GM23338 (cell line): ENCODE measurements around the gene PROX1. TPM values are rescaled to one million over a fixed set of nuclear protein-coding genes. Genes with fewer than 3 reads are reported as not detected.

Source experiments
- ATAC-seq: fragments of 200-7000 bp; cut with Tn5 transposase; 3 replicates; pipeline ENCODE4 v1.9.1; 2020
- DNase-seq: peaks from one replicate; pipeline ENCODE4 v3.0.0-alpha.2; 2015; ENCODE audit warnings: low spot score
- H2AFZ ChIP-seq: fragments of 200-600 bp; sonication (generic); 2 replicates; pipeline ENCODE4 v1.8.0; 2016; ENCODE audit warnings: antibody characterized with exemption, mild to moderate bottlenecking, moderate library complexity
- H3F3A ChIP-seq: fragments of 200-600 bp; sonication (generic); replicated peaks from 2 replicates; pipeline ENCODE4 v1.8.0; 2017; ENCODE audit warnings: antibody characterized with exemption, mixed run types, low read depth
- H3K27ac ChIP-seq: fragments of 200-600 bp; sonication (generic); 2 replicates; pipeline ENCODE4 v1.6.1; 2016; ENCODE audit warnings: low read depth
- H3K27me3 ChIP-seq: fragments of 200-600 bp; sonication (generic); 2 replicates; pipeline ENCODE4 v1.8.0; 2016; ENCODE audit warnings: mild to moderate bottlenecking, mixed run types, moderate library complexity; ENCODE audit not compliant: insufficient read depth
- H3K36me3 ChIP-seq: fragments of 200-600 bp; sonication (generic); 2 replicates; pipeline ENCODE4 v1.8.0; 2016; ENCODE audit warnings: mild to moderate bottlenecking; ENCODE audit not compliant: insufficient read depth
- H3K4me1 ChIP-seq: fragments of 200-600 bp; sonication (generic); 2 replicates; pipeline ENCODE4 v1.8.0; 2016; ENCODE audit warnings: mild to moderate bottlenecking, moderate library complexity; ENCODE audit not compliant: insufficient read depth
- H3K4me2 ChIP-seq: fragments of 200-600 bp; sonication (generic); 2 replicates; pipeline ENCODE4 v1.7.1; 2017; ENCODE audit warnings: mixed run types
- H3K4me3 ChIP-seq: fragments of 200-600 bp; sonication (generic); 2 replicates; pipeline ENCODE4 v1.6.1; 2016; ENCODE audit warnings: mixed run types
- H3K79me2 ChIP-seq: fragments of 200-600 bp; sonication (generic); replicated peaks from 2 replicates; pipeline ENCODE4 v1.8.0; 2017; ENCODE audit warnings: mild to moderate bottlenecking; ENCODE audit not compliant: insufficient read depth
- H3K9me2 ChIP-seq: fragments of 200-600 bp; sonication (generic); 2 replicates; pipeline ENCODE4 v1.8.0; 2017; ENCODE audit not compliant: insufficient read depth
- H4K20me1 ChIP-seq: fragments of 200-600 bp; sonication (generic); replicated peaks from 2 replicates; pipeline ENCODE4 v1.8.0; 2017; ENCODE audit warnings: mild to moderate bottlenecking; ENCODE audit not compliant: insufficient read depth
- H3K27ac Mint-ChIP-seq: 2 replicates; pipeline ENCODE4 v1.8.0; 2020; ENCODE audit warnings: inconsistent platforms, mild to moderate bottlenecking, moderate library complexity, mixed read lengths
- H3K27me3 Mint-ChIP-seq: 3 replicates; pipeline ENCODE4 v1.8.0; 2022; ENCODE audit warnings: low read depth, mild to moderate bottlenecking, moderate library complexity, mixed read lengths, inconsistent platforms; ENCODE audit not compliant: insufficient read depth, poor library complexity
- H3K36me3 Mint-ChIP-seq: 3 replicates; pipeline ENCODE4 v1.8.0; 2021; ENCODE audit warnings: low read depth, mild to moderate bottlenecking, inconsistent platforms, moderate library complexity, mixed read lengths
- H3K4me1 Mint-ChIP-seq: 3 replicates; pipeline ENCODE4 v1.8.0; 2020; ENCODE audit warnings: mild to moderate bottlenecking, inconsistent platforms, mixed read lengths
- H3K4me3 Mint-ChIP-seq: 3 replicates; pipeline ENCODE4 v1.8.0; 2021; ENCODE audit warnings: moderate library complexity, mild to moderate bottlenecking, inconsistent platforms, mixed read lengths
- H3K9me3 Mint-ChIP-seq: 3 replicates; pipeline ENCODE4 v1.8.0; 2020; ENCODE audit warnings: moderate library complexity, mild to moderate bottlenecking, inconsistent platforms, mixed read lengths
- CREB1 ChIP-seq: fragments of 250-450 bp; sonication (Bioruptor Pico); IDR thresholded peaks from 2 replicates; pipeline ENCODE4 v1.5.0; 2020; ENCODE audit warnings: low read depth, mild to moderate bottlenecking, moderate library complexity
- CTCF ChIP-seq, 2 experiments: fragments of 200-600 bp in 1 of 2; sonication (generic) in 1 of 2; conservative IDR thresholded peaks; 2 replicates each; pipeline versions ENCODE4 v1.5.1 to v1.6.1; 2016 to 2017; ENCODE audit warnings: antibody characterized with exemption in 2 of 2, low read depth in 2 of 2, mild to moderate bottlenecking in 2 of 2, moderate library complexity in 1 of 2
- ETS1 ChIP-seq: IDR thresholded peaks from 2 replicates; pipeline ENCODE4 v1.6.1; 2016; ENCODE audit warnings: antibody characterized with exemption
- EZH2phosphoT487 ChIP-seq: fragments of 200-600 bp; sonication (generic); IDR thresholded peaks from one replicate; pipeline ENCODE4 v1.8.1; 2018; ENCODE audit warnings: antibody characterized with exemption; ENCODE audit not compliant: unreplicated experiment
- NANOG ChIP-seq: IDR thresholded peaks from 2 replicates; pipeline ENCODE4 v1.6.1; 2016; ENCODE audit warnings: antibody characterized with exemption, borderline replicate concordance
- POLR2AphosphoS5 ChIP-seq: IDR thresholded peaks from 2 replicates; pipeline ENCODE4 v1.6.1; 2016; ENCODE audit warnings: antibody characterized with exemption, low read depth
- STAT1 ChIP-seq: IDR thresholded peaks from one replicate; pipeline ENCODE4 v1.6.1; 2016; ENCODE audit warnings: antibody characterized with exemption; ENCODE audit not compliant: unreplicated experiment
- ZNF331 ChIP-seq: fragments of 250-450 bp; sonication (Bioruptor Pico); IDR thresholded peaks from 2 replicates; pipeline ENCODE4 v1.5.0; 2020; ENCODE audit warnings: low read depth, mild to moderate bottlenecking, moderate library complexity
- polyA plus RNA-seq: library from polyadenylated mRNA; unstranded; fragments of >200 nt; fragmentation: Nextera tagmentation; extraction: Ambion mirVana; gene quantifications from 2 replicates; pipeline ENCODE4 v1.2.1, GENCODE V29; 2016
- total RNA-seq: library from RNA; depleted of rRNA; stranded (reverse); fragments of >200 nt; shearing (Covaris generic); gene quantifications from 2 replicates; pipeline ENCODE4 v1.2.3, GENCODE V29; 2014
- TF ChIP-seq, protein P1 (sequence below): IDR thresholded peaks from one replicate; pipeline ENCODE4 v1.6.1; 2018; ENCODE audit warnings: antibody characterized with exemption; ENCODE audit not compliant: unreplicated experiment
- TF ChIP-seq, protein P2 (sequence below): fragments of 250-450 bp; sonication (Bioruptor Pico); IDR thresholded peaks from 2 replicates; pipeline ENCODE4 v1.5.0; 2020; ENCODE audit warnings: mild to moderate bottlenecking, moderate library complexity

The PROX1 gene
- total and polyA plus RNA-seq, 2 experiments from 2014 or later = 0.49 to 0.66 TPM

GRCh38 chr1:214022229-214022791 is 34.5 kb downstream of the PROX1 start (continued):
- no peak for TF ChIP-seq CTCF (conservative IDR thresholded peaks at IDR 0.05; ENCODE audit: low read depth in 2 of 2)
- no peak for TF ChIP-seq NANOG
- no peak for TF ChIP-seq POLR2AphosphoS5
- no peak for TF ChIP-seq ETS1
- no peak for TF ChIP-seq STAT1
- TF ChIP-seq EZH2phosphoT487 = no peak
- TF ChIP-seq, protein P1, sequence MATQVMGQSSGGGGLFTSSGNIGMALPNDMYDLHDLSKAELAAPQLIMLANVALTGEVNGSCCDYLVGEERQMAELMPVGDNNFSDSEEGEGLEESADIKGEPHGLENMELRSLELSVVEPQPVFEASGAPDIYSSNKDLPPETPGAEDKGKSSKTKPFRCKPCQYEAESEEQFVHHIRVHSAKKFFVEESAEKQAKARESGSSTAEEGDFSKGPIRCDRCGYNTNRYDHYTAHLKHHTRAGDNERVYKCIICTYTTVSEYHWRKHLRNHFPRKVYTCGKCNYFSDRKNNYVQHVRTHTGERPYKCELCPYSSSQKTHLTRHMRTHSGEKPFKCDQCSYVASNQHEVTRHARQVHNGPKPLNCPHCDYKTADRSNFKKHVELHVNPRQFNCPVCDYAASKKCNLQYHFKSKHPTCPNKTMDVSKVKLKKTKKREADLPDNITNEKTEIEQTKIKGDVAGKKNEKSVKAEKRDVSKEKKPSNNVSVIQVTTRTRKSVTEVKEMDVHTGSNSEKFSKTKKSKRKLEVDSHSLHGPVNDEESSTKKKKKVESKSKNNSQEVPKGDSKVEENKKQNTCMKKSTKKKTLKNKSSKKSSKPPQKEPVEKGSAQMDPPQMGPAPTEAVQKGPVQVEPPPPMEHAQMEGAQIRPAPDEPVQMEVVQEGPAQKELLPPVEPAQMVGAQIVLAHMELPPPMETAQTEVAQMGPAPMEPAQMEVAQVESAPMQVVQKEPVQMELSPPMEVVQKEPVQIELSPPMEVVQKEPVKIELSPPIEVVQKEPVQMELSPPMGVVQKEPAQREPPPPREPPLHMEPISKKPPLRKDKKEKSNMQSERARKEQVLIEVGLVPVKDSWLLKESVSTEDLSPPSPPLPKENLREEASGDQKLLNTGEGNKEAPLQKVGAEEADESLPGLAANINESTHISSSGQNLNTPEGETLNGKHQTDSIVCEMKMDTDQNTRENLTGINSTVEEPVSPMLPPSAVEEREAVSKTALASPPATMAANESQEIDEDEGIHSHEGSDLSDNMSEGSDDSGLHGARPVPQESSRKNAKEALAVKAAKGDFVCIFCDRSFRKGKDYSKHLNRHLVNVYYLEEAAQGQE = no peak
- no peak for TF ChIP-seq CREB1 (CRISPR knock-in tag)

GRCh38 chr1:214022810-214023425 is 35.1 kb downstream of the PROX1 start:
- Mint-ChIP-seq H3K27ac (no peak overlapping the region), H3K4me1 (peaks cover 28% of the 10 kb centered on the region), H3K36me3 (no peaks in the 10 kb centered on the region), H3K4me3 (no peak overlapping the region), H3K27me3 (peaks cover 2% of the 10 kb centered on the region), H3K9me3 (no peaks in the 10 kb centered on the region)
- Histone ChIP-seq H3K4me3 (no peak overlapping the region), H3K36me3 (no peaks in the 10 kb centered on the region), H4K20me1 (no peaks in the 10 kb centered on the region), H3F3A (no peaks in the 10 kb centered on the region), H3K27me3 (no peaks in the 10 kb centered on the region), H3K9me2 (no peaks in the 10 kb centered on the region), H2AFZ (no peak overlapping the region), H3K27ac (no peak overlapping the region), H3K4me1 (peaks cover 15% of the 10 kb centered on the region), H3K79me2 (no peaks in the 10 kb centered on the region), H3K4me2 (no peak overlapping the region)
- no peak for DNase-seq
- no peak for ATAC-seq
- TF ChIP-seq POLR2AphosphoS5 = no peak
- no peak for TF ChIP-seq EZH2phosphoT487
- no peak for TF ChIP-seq STAT1
- TF ChIP-seq ZNF331 = no peak
- TF ChIP-seq, protein P2, sequence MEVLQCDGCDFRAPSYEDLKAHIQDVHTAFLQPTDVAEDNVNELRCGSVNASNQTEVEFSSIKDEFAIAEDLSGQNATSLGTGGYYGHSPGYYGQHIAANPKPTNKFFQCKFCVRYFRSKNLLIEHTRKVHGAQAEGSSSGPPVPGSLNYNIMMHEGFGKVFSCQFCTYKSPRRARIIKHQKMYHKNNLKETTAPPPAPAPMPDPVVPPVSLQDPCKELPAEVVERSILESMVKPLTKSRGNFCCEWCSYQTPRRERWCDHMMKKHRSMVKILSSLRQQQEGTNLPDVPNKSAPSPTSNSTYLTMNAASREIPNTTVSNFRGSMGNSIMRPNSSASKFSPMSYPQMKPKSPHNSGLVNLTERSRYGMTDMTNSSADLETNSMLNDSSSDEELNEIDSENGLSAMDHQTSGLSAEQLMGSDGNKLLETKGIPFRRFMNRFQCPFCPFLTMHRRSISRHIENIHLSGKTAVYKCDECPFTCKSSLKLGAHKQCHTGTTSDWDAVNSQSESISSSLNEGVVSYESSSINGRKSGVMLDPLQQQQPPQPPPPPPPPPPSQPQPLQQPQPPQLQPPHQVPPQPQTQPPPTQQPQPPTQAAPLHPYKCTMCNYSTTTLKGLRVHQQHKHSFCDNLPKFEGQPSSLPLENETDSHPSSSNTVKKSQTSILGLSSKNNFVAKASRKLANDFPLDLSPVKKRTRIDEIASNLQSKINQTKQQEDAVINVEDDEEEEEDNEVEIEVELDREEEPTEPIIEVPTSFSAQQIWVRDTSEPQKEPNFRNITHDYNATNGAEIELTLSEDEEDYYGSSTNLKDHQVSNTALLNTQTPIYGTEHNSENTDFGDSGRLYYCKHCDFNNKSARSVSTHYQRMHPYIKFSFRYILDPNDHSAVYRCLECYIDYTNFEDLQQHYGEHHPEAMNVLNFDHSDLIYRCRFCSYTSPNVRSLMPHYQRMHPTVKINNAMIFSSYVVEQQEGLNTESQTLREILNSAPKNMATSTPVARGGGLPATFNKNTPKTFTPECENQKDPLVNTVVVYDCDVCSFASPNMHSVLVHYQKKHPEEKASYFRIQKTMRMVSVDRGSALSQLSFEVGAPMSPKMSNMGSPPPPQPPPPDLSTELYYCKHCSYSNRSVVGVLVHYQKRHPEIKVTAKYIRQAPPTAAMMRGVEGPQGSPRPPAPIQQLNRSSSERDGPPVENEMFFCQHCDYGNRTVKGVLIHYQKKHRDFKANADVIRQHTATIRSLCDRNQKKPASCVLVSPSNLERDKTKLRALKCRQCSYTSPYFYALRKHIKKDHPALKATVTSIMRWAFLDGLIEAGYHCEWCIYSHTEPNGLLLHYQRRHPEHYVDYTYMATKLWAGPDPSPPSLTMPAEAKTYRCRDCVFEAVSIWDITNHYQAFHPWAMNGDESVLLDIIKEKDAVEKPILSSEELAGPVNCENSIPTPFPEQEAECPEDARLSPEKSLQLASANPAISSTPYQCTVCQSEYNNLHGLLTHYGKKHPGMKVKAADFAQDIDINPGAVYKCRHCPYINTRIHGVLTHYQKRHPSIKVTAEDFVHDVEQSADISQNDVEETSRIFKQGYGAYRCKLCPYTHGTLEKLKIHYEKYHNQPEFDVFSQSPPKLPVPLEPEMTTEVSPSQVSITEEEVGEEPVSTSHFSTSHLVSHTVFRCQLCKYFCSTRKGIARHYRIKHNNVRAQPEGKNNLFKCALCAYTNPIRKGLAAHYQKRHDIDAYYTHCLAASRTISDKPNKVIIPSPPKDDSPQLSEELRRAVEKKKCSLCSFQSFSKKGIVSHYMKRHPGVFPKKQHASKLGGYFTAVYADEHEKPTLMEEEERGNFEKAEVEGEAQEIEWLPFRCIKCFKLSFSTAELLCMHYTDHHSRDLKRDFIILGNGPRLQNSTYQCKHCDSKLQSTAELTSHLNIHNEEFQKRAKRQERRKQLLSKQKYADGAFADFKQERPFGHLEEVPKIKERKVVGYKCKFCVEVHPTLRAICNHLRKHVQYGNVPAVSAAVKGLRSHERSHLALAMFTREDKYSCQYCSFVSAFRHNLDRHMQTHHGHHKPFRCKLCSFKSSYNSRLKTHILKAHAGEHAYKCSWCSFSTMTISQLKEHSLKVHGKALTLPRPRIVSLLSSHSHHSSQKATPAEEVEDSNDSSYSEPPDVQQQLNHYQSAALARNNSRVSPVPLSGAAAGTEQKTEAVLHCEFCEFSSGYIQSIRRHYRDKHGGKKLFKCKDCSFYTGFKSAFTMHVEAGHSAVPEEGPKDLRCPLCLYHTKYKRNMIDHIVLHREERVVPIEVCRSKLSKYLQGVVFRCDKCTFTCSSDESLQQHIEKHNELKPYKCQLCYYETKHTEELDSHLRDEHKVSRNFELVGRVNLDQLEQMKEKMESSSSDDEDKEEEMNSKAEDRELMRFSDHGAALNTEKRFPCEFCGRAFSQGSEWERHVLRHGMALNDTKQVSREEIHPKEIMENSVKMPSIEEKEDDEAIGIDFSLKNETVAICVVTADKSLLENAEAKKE (CRISPR knock-in tag) = no peak
- no peak for TF ChIP-seq CREB1 (CRISPR knock-in tag)
